Measurements from ENCODE around the gene MUL1. TPM values are rescaled to one million over a fixed set of nuclear protein-coding genes. Genes with fewer than 3 reads are reported as not detected.
"Not testable (repeated sequence)": the region's sequence is repeated elsewhere in the genome, so short reads cannot be mapped to it uniquely, and the experiment has no call there.

MUL1 gene
- total RNA-seq, 1 donor from 2014 or later, result 34.5 TPM

- H3K27me3 ChIP-seq, result peaks cover 24% of the 10 kb centered on the region
- TF ChIP-seq CTCF (IDR thresholded peaks at IDR 0.05), result no peak
- H3K4me1 ChIP-seq, result no peaks in the 10 kb centered on the region
- no peak for DNase-seq
- H3K9me3 ChIP-seq, result no peaks in the 10 kb centered on the region
- H3K4me3 ChIP-seq, result no peak overlapping the region
- no peak overlapping the region for H3K27ac ChIP-seq
- no peak for ATAC-seq
- no peaks in the 10 kb centered on the region for H3K36me3 ChIP-seq
- intact Hi-C loops (cut with DNase I), result no loop called here
These were observed 18.3 kb upstream of the MUL1 start for GRCh38 chr1:20526267-20526666.

- ATAC-seq, result peak; percentile 94
- intact Hi-C loops (cut with DNase I), result loop anchor here (5.0 kb wide), 1 partner anchor 120 kb away; no protein-coding TSS in a partner anchor
- no peaks in the 10 kb centered on the region for H3K27me3 ChIP-seq
- H3K4me1 ChIP-seq, result no peaks in the 10 kb centered on the region
- no peaks in the 10 kb centered on the region for H3K9me3 ChIP-seq
- TF ChIP-seq CTCF (IDR thresholded peaks at IDR 0.05), result peak; percentile 84
- no peak overlapping the region for H3K27ac ChIP-seq
- no peak overlapping the region for H3K4me3 ChIP-seq
- H3K36me3 ChIP-seq, result no peaks in the 10 kb centered on the region
- DNase-seq, result peak; percentile 66
These were observed 14.3 kb upstream of the MUL1 start for GRCh38 chr1:20521960-20522861.

DNA sequence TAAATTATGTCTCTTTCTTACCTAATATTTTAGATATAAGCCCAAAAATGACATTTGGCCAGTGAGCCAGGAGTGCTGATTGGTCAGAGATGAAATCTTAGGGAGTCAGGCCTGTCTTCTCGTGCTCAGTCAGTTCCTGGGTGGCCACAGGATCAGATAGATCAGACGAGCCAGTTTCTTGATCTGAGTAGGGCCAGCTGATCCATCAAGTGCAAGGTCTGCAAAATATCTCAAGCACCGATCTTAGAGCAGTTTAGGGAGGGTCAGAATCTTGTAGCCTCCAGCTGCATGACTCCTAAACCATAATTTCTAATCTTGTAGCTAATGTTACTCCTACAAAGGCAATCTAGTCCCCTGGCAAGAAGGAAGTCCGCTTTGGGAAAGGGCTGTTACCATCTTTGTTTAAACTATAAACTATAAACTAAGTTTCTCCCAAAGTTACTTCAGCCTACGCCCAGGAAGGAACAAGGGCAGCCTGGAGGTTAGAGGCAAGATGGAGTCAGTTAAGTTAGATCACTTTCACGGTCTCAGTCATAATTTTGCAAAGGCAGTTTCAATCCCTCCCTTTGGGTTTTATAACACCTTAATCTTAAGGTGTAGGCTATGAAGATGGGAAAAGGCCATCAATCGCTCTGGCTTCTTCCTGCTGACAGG, 11.8 kb upstream of the MUL1 start:
- H3K27ac ChIP-seq, H3K4me1 ChIP-seq, DNase-seq, H3K4me3 ChIP-seq, H3K36me3 ChIP-seq, ATAC-seq, H3K27me3 ChIP-seq, H3K9me3 ChIP-seq: not testable (repeated sequence)
- intact Hi-C loops (cut with DNase I), result loop anchor here (5.0 kb wide), 1 partner anchor 123 kb away; no protein-coding TSS in a partner anchor

- no peak for DNase-seq
- no peaks in the 10 kb centered on the region for H3K36me3 ChIP-seq
- no peak overlapping the region for H3K4me3 ChIP-seq
- H3K4me1 ChIP-seq, result peaks cover 5% of the 10 kb centered on the region
- TF ChIP-seq CTCF (IDR thresholded peaks at IDR 0.05), result no peak
- ATAC-seq, result no peak
- no peaks in the 10 kb centered on the region for H3K9me3 ChIP-seq
- H3K27me3 ChIP-seq, result peaks cover 6% of the 10 kb centered on the region
- intact Hi-C loops (cut with DNase I), result no loop called here
- H3K27ac ChIP-seq, result no peak overlapping the region
These were observed 3.8 kb upstream of the MUL1 start for GRCh38 chr1:20511518-20512428.

DNA sequence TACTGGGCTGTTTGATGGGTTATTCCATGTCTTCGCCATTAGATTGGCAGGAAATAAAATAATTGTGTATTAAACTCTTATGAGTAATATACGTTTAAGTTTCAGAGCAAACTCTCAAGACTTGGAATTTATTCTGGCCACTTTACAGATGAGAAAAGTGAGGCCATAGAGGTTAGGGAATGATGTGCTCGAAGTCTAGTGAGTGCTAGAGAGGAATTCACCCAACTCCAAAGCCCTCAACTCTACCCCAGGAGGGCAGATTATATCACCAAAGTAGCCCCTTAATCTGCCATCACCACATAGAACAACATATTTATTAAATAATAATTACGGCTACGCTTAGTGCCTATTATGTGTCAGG, 440 bp upstream of the MUL1 start:
- Histone ChIP-seq H3K4me1 (peaks cover 19% of the 10 kb centered on the region), H3K4me3 (peak overlapping the region; percentile 95), H3K27ac (peak overlapping the region; percentile 89), H3K27me3 (peaks cover 6% of the 10 kb centered on the region), H3K36me3 (peaks cover 2% of the 10 kb centered on the region), H3K9me3 (no peaks in the 10 kb centered on the region)
- DNase-seq (no peak), ATAC-seq (no peak)
- TF ChIP-seq CTCF (IDR thresholded peaks at IDR 0.05), result no peak
- intact Hi-C loops (cut with DNase I), result no loop called here
